GM23338 (cell line): ENCODE results near the gene MRPS7. TPM values are rescaled to one million over a fixed set of nuclear protein-coding genes. Genes with fewer than 3 reads are reported as not detected.
A peak's percentile ranks its signal among the peaks of the same experiment; 100 is the strongest.

Source experiments
- ATAC-seq: fragments of 200-7000 bp; cut with Tn5 transposase; 3 replicates; pipeline ENCODE4 v1.9.1; 2020
- DNase-seq: peaks from one replicate; pipeline ENCODE4 v3.0.0-alpha.2; 2015; ENCODE audit warnings: low spot score
- H2AFZ ChIP-seq: fragments of 200-600 bp; sonication (generic); 2 replicates; pipeline ENCODE4 v1.8.0; 2016; ENCODE audit warnings: antibody characterized with exemption, mild to moderate bottlenecking, moderate library complexity
- H3F3A ChIP-seq: fragments of 200-600 bp; sonication (generic); replicated peaks from 2 replicates; pipeline ENCODE4 v1.8.0; 2017; ENCODE audit warnings: antibody characterized with exemption, mixed run types, low read depth
- H3K27ac ChIP-seq: fragments of 200-600 bp; sonication (generic); 2 replicates; pipeline ENCODE4 v1.6.1; 2016; ENCODE audit warnings: low read depth
- H3K27me3 ChIP-seq: fragments of 200-600 bp; sonication (generic); 2 replicates; pipeline ENCODE4 v1.8.0; 2016; ENCODE audit warnings: mild to moderate bottlenecking, mixed run types, moderate library complexity; ENCODE audit not compliant: insufficient read depth
- H3K36me3 ChIP-seq: fragments of 200-600 bp; sonication (generic); 2 replicates; pipeline ENCODE4 v1.8.0; 2016; ENCODE audit warnings: mild to moderate bottlenecking; ENCODE audit not compliant: insufficient read depth
- H3K4me1 ChIP-seq: fragments of 200-600 bp; sonication (generic); 2 replicates; pipeline ENCODE4 v1.8.0; 2016; ENCODE audit warnings: mild to moderate bottlenecking, moderate library complexity; ENCODE audit not compliant: insufficient read depth
- H3K4me2 ChIP-seq: fragments of 200-600 bp; sonication (generic); 2 replicates; pipeline ENCODE4 v1.7.1; 2017; ENCODE audit warnings: mixed run types
- H3K4me3 ChIP-seq: fragments of 200-600 bp; sonication (generic); 2 replicates; pipeline ENCODE4 v1.6.1; 2016; ENCODE audit warnings: mixed run types
- H3K79me2 ChIP-seq: fragments of 200-600 bp; sonication (generic); replicated peaks from 2 replicates; pipeline ENCODE4 v1.8.0; 2017; ENCODE audit warnings: mild to moderate bottlenecking; ENCODE audit not compliant: insufficient read depth
- H3K9me2 ChIP-seq: fragments of 200-600 bp; sonication (generic); 2 replicates; pipeline ENCODE4 v1.8.0; 2017; ENCODE audit not compliant: insufficient read depth
- H4K20me1 ChIP-seq: fragments of 200-600 bp; sonication (generic); replicated peaks from 2 replicates; pipeline ENCODE4 v1.8.0; 2017; ENCODE audit warnings: mild to moderate bottlenecking; ENCODE audit not compliant: insufficient read depth
- H3K27ac Mint-ChIP-seq: 2 replicates; pipeline ENCODE4 v1.8.0; 2020; ENCODE audit warnings: inconsistent platforms, mild to moderate bottlenecking, moderate library complexity, mixed read lengths
- H3K27me3 Mint-ChIP-seq: 3 replicates; pipeline ENCODE4 v1.8.0; 2022; ENCODE audit warnings: low read depth, mild to moderate bottlenecking, moderate library complexity, mixed read lengths, inconsistent platforms; ENCODE audit not compliant: insufficient read depth, poor library complexity
- H3K36me3 Mint-ChIP-seq: 3 replicates; pipeline ENCODE4 v1.8.0; 2021; ENCODE audit warnings: low read depth, mild to moderate bottlenecking, inconsistent platforms, moderate library complexity, mixed read lengths
- H3K4me1 Mint-ChIP-seq: 3 replicates; pipeline ENCODE4 v1.8.0; 2020; ENCODE audit warnings: mild to moderate bottlenecking, inconsistent platforms, mixed read lengths
- H3K4me3 Mint-ChIP-seq: 3 replicates; pipeline ENCODE4 v1.8.0; 2021; ENCODE audit warnings: moderate library complexity, mild to moderate bottlenecking, inconsistent platforms, mixed read lengths
- H3K9me3 Mint-ChIP-seq: 3 replicates; pipeline ENCODE4 v1.8.0; 2020; ENCODE audit warnings: moderate library complexity, mild to moderate bottlenecking, inconsistent platforms, mixed read lengths
- STAT1 ChIP-seq: IDR thresholded peaks from one replicate; pipeline ENCODE4 v1.6.1; 2016; ENCODE audit warnings: antibody characterized with exemption; ENCODE audit not compliant: unreplicated experiment
- polyA plus RNA-seq: library from polyadenylated mRNA; unstranded; fragments of >200 nt; fragmentation: Nextera tagmentation; extraction: Ambion mirVana; gene quantifications from 2 replicates; pipeline ENCODE4 v1.2.1, GENCODE V29; 2016
- total RNA-seq: library from RNA; depleted of rRNA; stranded (reverse); fragments of >200 nt; shearing (Covaris generic); gene quantifications from 2 replicates; pipeline ENCODE4 v1.2.3, GENCODE V29; 2014
- TF ChIP-seq, protein P1 (sequence below), 2 experiments: fragments of 200-600 bp in 1 of 2; sonication (generic) in 1 of 2; conservative IDR thresholded peaks; 2 replicates each; pipeline versions ENCODE4 v1.5.1 to v1.6.1; 2016 to 2017; ENCODE audit warnings: antibody characterized with exemption in 2 of 2, low read depth in 2 of 2, mild to moderate bottlenecking in 2 of 2, moderate library complexity in 1 of 2
- TF ChIP-seq, protein P2 (sequence below): fragments of 250-450 bp; sonication (Bioruptor Pico); IDR thresholded peaks from 2 replicates; pipeline ENCODE4 v1.5.0; 2020; ENCODE audit warnings: mild to moderate bottlenecking, moderate library complexity

Gene MRPS7
- total and polyA plus RNA-seq, 2 experiments from 2014 or later: 60.6 to 114 TPM

DNA sequence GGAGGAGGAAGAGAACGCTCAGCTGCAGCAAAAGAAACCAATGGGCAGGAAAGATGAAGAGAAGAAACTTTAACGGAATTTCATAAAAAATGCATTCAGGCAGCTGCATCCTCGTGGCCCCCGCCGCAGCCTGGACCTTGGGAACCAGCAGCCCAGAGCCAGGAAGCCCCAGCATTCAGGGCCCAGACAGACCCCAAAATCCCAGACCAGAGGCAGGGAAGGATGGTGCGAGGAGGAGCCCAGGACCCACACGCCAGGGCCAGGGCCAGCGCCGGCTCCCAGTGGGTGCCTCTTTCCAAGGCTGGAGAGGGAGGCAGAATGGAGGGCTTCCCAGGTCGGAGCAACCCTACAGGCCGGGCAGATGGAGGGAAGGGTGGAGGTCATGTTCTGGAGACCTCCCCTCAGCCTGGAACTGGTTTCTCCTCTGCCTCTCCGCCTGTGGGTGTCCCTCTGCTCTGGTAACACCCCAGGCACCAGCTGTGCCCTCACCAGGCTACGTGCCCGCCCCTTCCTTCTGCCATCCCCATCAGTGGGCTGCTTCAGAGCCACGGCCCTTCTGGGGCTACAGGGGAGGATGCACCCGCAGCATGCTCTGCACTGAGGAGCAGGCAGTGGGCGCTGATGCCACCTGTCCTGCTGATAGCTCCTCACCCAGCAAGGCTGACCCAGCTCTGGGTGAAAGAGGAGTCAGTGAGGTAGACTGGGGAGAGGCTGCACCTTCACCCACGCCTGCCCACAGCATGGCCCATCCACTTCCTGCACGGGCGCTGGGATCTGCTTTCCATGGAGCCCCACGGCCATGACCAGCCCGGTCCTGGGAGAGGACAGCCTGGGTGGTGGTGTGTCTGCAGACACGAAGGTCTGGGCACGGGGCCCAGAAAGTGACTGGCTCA is 10.5 kb downstream of the MRPS7 start:
- Mint-ChIP-seq H3K27me3 (peaks cover 17% of the 10 kb centered on the region), H3K4me3 (peak overlapping the region; percentile 70), H3K36me3 (peaks cover 15% of the 10 kb centered on the region), H3K4me1 (peaks cover 21% of the 10 kb centered on the region), H3K9me3 (no peaks in the 10 kb centered on the region), H3K27ac (no peak overlapping the region)
- no peaks in the 10 kb centered on the region for H3K27me3 ChIP-seq
- ATAC-seq (no peak; the same call in 2 of the 3 replicates), DNase-seq (no peak)
- no peak overlapping the region for H3K27ac ChIP-seq
- peak overlapping the region; percentile 99 for H3K4me3 ChIP-seq
- peaks cover 29% of the 10 kb centered on the region for H3F3A ChIP-seq
- H4K20me1 ChIP-seq: no peaks in the 10 kb centered on the region
- H3K4me1 ChIP-seq: peaks cover 10% of the 10 kb centered on the region
- no peak for TF ChIP-seq STAT1
- TF ChIP-seq, protein P1, sequence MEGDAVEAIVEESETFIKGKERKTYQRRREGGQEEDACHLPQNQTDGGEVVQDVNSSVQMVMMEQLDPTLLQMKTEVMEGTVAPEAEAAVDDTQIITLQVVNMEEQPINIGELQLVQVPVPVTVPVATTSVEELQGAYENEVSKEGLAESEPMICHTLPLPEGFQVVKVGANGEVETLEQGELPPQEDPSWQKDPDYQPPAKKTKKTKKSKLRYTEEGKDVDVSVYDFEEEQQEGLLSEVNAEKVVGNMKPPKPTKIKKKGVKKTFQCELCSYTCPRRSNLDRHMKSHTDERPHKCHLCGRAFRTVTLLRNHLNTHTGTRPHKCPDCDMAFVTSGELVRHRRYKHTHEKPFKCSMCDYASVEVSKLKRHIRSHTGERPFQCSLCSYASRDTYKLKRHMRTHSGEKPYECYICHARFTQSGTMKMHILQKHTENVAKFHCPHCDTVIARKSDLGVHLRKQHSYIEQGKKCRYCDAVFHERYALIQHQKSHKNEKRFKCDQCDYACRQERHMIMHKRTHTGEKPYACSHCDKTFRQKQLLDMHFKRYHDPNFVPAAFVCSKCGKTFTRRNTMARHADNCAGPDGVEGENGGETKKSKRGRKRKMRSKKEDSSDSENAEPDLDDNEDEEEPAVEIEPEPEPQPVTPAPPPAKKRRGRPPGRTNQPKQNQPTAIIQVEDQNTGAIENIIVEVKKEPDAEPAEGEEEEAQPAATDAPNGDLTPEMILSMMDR (conservative IDR thresholded peaks at IDR 0.05; ENCODE audit: low read depth in 2 of 2): peak in 1 of 2 experiments; percentile 21; a peak in 2 of 4 replicates
- TF ChIP-seq, protein P2, sequence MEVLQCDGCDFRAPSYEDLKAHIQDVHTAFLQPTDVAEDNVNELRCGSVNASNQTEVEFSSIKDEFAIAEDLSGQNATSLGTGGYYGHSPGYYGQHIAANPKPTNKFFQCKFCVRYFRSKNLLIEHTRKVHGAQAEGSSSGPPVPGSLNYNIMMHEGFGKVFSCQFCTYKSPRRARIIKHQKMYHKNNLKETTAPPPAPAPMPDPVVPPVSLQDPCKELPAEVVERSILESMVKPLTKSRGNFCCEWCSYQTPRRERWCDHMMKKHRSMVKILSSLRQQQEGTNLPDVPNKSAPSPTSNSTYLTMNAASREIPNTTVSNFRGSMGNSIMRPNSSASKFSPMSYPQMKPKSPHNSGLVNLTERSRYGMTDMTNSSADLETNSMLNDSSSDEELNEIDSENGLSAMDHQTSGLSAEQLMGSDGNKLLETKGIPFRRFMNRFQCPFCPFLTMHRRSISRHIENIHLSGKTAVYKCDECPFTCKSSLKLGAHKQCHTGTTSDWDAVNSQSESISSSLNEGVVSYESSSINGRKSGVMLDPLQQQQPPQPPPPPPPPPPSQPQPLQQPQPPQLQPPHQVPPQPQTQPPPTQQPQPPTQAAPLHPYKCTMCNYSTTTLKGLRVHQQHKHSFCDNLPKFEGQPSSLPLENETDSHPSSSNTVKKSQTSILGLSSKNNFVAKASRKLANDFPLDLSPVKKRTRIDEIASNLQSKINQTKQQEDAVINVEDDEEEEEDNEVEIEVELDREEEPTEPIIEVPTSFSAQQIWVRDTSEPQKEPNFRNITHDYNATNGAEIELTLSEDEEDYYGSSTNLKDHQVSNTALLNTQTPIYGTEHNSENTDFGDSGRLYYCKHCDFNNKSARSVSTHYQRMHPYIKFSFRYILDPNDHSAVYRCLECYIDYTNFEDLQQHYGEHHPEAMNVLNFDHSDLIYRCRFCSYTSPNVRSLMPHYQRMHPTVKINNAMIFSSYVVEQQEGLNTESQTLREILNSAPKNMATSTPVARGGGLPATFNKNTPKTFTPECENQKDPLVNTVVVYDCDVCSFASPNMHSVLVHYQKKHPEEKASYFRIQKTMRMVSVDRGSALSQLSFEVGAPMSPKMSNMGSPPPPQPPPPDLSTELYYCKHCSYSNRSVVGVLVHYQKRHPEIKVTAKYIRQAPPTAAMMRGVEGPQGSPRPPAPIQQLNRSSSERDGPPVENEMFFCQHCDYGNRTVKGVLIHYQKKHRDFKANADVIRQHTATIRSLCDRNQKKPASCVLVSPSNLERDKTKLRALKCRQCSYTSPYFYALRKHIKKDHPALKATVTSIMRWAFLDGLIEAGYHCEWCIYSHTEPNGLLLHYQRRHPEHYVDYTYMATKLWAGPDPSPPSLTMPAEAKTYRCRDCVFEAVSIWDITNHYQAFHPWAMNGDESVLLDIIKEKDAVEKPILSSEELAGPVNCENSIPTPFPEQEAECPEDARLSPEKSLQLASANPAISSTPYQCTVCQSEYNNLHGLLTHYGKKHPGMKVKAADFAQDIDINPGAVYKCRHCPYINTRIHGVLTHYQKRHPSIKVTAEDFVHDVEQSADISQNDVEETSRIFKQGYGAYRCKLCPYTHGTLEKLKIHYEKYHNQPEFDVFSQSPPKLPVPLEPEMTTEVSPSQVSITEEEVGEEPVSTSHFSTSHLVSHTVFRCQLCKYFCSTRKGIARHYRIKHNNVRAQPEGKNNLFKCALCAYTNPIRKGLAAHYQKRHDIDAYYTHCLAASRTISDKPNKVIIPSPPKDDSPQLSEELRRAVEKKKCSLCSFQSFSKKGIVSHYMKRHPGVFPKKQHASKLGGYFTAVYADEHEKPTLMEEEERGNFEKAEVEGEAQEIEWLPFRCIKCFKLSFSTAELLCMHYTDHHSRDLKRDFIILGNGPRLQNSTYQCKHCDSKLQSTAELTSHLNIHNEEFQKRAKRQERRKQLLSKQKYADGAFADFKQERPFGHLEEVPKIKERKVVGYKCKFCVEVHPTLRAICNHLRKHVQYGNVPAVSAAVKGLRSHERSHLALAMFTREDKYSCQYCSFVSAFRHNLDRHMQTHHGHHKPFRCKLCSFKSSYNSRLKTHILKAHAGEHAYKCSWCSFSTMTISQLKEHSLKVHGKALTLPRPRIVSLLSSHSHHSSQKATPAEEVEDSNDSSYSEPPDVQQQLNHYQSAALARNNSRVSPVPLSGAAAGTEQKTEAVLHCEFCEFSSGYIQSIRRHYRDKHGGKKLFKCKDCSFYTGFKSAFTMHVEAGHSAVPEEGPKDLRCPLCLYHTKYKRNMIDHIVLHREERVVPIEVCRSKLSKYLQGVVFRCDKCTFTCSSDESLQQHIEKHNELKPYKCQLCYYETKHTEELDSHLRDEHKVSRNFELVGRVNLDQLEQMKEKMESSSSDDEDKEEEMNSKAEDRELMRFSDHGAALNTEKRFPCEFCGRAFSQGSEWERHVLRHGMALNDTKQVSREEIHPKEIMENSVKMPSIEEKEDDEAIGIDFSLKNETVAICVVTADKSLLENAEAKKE (CRISPR knock-in tag): no peak
- H3K36me3 ChIP-seq: no peaks in the 10 kb centered on the region
- no peaks in the 10 kb centered on the region for H3K79me2 ChIP-seq
- no peaks in the 10 kb centered on the region for H3K9me2 ChIP-seq
- peak overlapping the region; percentile 98 for H2AFZ ChIP-seq
- peak overlapping the region; percentile 96 for H3K4me2 ChIP-seq
